Mesendoderm (in vitro differentiated cells): ENCODE measurements around the gene LRRC7.

Experiments
- DNase-seq: peaks from one replicate; pipeline ENCODE4 v3.0.0; 2013
- H2AK5ac ChIP-seq: 2 replicates; pipeline ENCODE4 v1.6.1; 2013; ENCODE audit warnings: low read length, inconsistent platforms
- H2BK120ac ChIP-seq: 2 replicates; pipeline ENCODE4 v1.6.1; 2013; ENCODE audit warnings: low read depth, mild to moderate bottlenecking, low read length, moderate library complexity, mixed read lengths
- H2BK15ac ChIP-seq: replicated peaks from 2 replicates; pipeline ENCODE4 v1.6.1; 2013; ENCODE audit warnings: low read depth, mild to moderate bottlenecking, moderate library complexity
- H2BK5ac ChIP-seq: 2 replicates; pipeline ENCODE4 v1.6.1; 2013; ENCODE audit warnings: low read length, inconsistent platforms
- H3K18ac ChIP-seq: 2 replicates; pipeline ENCODE4 v1.6.1; 2013; ENCODE audit warnings: mild to moderate bottlenecking, low read length, mixed read lengths
- H3K23ac ChIP-seq: one replicate; pipeline ENCODE4 v1.6.1; 2013; ENCODE audit warnings: low read length
- H3K27ac ChIP-seq: 2 replicates; pipeline ENCODE4 v1.5.1; 2013; ENCODE audit warnings: low read depth, mild to moderate bottlenecking, inconsistent platforms, low read length, moderate library complexity
- H3K27me3 ChIP-seq: 2 replicates; pipeline ENCODE4 v1.6.1; 2013; ENCODE audit warnings: low read length, control low read depth, mild to moderate bottlenecking, inconsistent platforms; ENCODE audit not compliant: insufficient read depth, poor library complexity
- H3K36me3 ChIP-seq: 2 replicates; pipeline ENCODE4 v1.6.1; 2013; ENCODE audit warnings: low read length, inconsistent platforms; ENCODE audit not compliant: control insufficient read depth, insufficient read depth
- H3K4ac ChIP-seq: one replicate; pipeline ENCODE4 v1.6.1; 2013; ENCODE audit warnings: low read depth, mild to moderate bottlenecking, low read length, moderate library complexity
- H3K4me1 ChIP-seq: 2 replicates; pipeline ENCODE4 v1.6.1; 2013; ENCODE audit warnings: low read depth, low read length, inconsistent platforms; ENCODE audit not compliant: control insufficient read depth
- H3K4me2 ChIP-seq: 2 replicates; pipeline ENCODE4 v1.6.1; 2013; ENCODE audit warnings: low read length
- H3K4me3 ChIP-seq: 2 replicates; pipeline ENCODE4 v1.5.1; 2013; ENCODE audit warnings: mild to moderate bottlenecking, low read length
- H3K56ac ChIP-seq: one replicate; pipeline ENCODE4 v1.6.1; 2013; ENCODE audit warnings: low read length
- H3K79me1 ChIP-seq: 2 replicates; pipeline ENCODE4 v1.6.1; 2013; ENCODE audit warnings: low read length, inconsistent platforms
- H3K79me2 ChIP-seq: 2 replicates; pipeline ENCODE4 v1.6.1; 2013; ENCODE audit warnings: mild to moderate bottlenecking, low read length; ENCODE audit not compliant: control insufficient read depth, insufficient read depth
- H3K9ac ChIP-seq: 2 replicates; pipeline ENCODE4 v1.6.1; 2013; ENCODE audit warnings: low read length, inconsistent platforms
- H4K5ac ChIP-seq: one replicate; pipeline ENCODE4 v1.6.1; 2013; ENCODE audit warnings: low read length
- H4K8ac ChIP-seq: one replicate; pipeline ENCODE4 v1.6.1; 2013; ENCODE audit warnings: low read depth, mild to moderate bottlenecking, control low read depth, low read length, moderate library complexity
- WGBS: extraction: QIAGEN DNeasy Blood & Tissue Kit; methylation state at CpG from one replicate; pipeline ENCODE4 v1.1.7; 2013; ENCODE audit warnings: low lambda C conversion rate, missing lambda C conversion rate; ENCODE audit not compliant: insufficient coverage; ENCODE audit errors: extremely low coverage; 5-methylcytosine and 5-hydroxymethylcytosine counted together

LRRC7 gene

GRCh38 chr1:69932760-69933159 lies 365.0 kb downstream of the LRRC7 start:
- no peak overlapping the region for H3K56ac ChIP-seq
- WGBS: no CpG with 5 or more reads among the region's 3 CpGs

GRCh38 chr1:69940231-69940630 lies 372.5 kb downstream of the LRRC7 start:
- Histone ChIP-seq H3K36me3 (no peaks in the 10 kb centered on the region), H2BK120ac (no peak overlapping the region), H3K4ac (no peak overlapping the region), H4K5ac (no peak overlapping the region), H3K56ac (no peak overlapping the region), H3K4me2 (no peak overlapping the region), H3K4me3 (no peak overlapping the region), H3K27ac (no peak overlapping the region), H3K18ac (no peak overlapping the region), H3K23ac (no peak overlapping the region), H3K79me1 (no peaks in the 10 kb centered on the region), H2BK15ac (no peak overlapping the region), H3K79me2 (no peaks in the 10 kb centered on the region), H2BK5ac (no peak overlapping the region), H3K9ac (no peak overlapping the region), H2AK5ac (no peak overlapping the region), H4K8ac (no peak overlapping the region), H3K4me1 (no peaks in the 10 kb centered on the region), H3K27me3 (no peaks in the 10 kb centered on the region)
- no CpG with 5 or more reads among the region's 6 CpGs for WGBS
- no peak for DNase-seq

More at GRCh38 chr1:69932760-69933159, 365.0 kb downstream of the LRRC7 start:
- H3K79me2 ChIP-seq: no peaks in the 10 kb centered on the region
- no peak overlapping the region for H3K18ac ChIP-seq
- no peak overlapping the region for H2BK120ac ChIP-seq
- no peak overlapping the region for H3K27ac ChIP-seq
- no peak overlapping the region for H3K9ac ChIP-seq
- no peaks in the 10 kb centered on the region for H3K27me3 ChIP-seq
- no peak overlapping the region for H2AK5ac ChIP-seq
- H2BK15ac ChIP-seq: no peak overlapping the region
- H3K23ac ChIP-seq: no peak overlapping the region
- DNase-seq: peak; percentile 33
- no peak overlapping the region for H4K5ac ChIP-seq
- no peak overlapping the region for H3K4me2 ChIP-seq
- H4K8ac ChIP-seq: no peak overlapping the region
- no peaks in the 10 kb centered on the region for H3K79me1 ChIP-seq
- no peak overlapping the region for H2BK5ac ChIP-seq
- no peak overlapping the region for H3K4ac ChIP-seq
- no peaks in the 10 kb centered on the region for H3K4me1 ChIP-seq
- H3K4me3 ChIP-seq: no peak overlapping the region
- no peaks in the 10 kb centered on the region for H3K36me3 ChIP-seq

GRCh38 chr1:69940816-69941215 lies 373.1 kb downstream of the LRRC7 start:
- Histone ChIP-seq H3K4ac (no peak overlapping the region), H3K79me2 (no peaks in the 10 kb centered on the region), H2BK15ac (no peak overlapping the region), H2BK5ac (no peak overlapping the region), H3K79me1 (no peaks in the 10 kb centered on the region), H3K9ac (no peak overlapping the region), H3K27ac (no peak overlapping the region), H4K5ac (no peak overlapping the region), H3K4me1 (no peaks in the 10 kb centered on the region), H3K4me2 (no peak overlapping the region), H4K8ac (no peak overlapping the region), H3K23ac (no peak overlapping the region), H3K36me3 (no peaks in the 10 kb centered on the region), H2AK5ac (no peak overlapping the region), H2BK120ac (no peak overlapping the region), H3K18ac (no peak overlapping the region), H3K4me3 (no peak overlapping the region), H3K27me3 (no peaks in the 10 kb centered on the region), H3K56ac (no peak overlapping the region)
- no peak for DNase-seq
- no CpG with 5 or more reads among the region's 3 CpGs for WGBS

- no peak overlapping the region for H3K4me3 ChIP-seq
- no peak for DNase-seq
- H2BK5ac ChIP-seq: no peak overlapping the region
- no peaks in the 10 kb centered on the region for H3K36me3 ChIP-seq
- no peak overlapping the region for H3K4me2 ChIP-seq
- no peak overlapping the region for H3K56ac ChIP-seq
- H4K8ac ChIP-seq: no peak overlapping the region
- H3K4ac ChIP-seq: no peak overlapping the region
- no peaks in the 10 kb centered on the region for H3K4me1 ChIP-seq
- H3K27me3 ChIP-seq: no peaks in the 10 kb centered on the region
- no peak overlapping the region for H3K9ac ChIP-seq
- no peak overlapping the region for H3K27ac ChIP-seq
- H3K23ac ChIP-seq: no peak overlapping the region
- no CpG with 5 or more reads among the region's 3 CpGs for WGBS
- no peak overlapping the region for H2BK15ac ChIP-seq
- no peak overlapping the region for H2BK120ac ChIP-seq
- H2AK5ac ChIP-seq: no peak overlapping the region
- H3K79me1 ChIP-seq: no peaks in the 10 kb centered on the region
- H3K79me2 ChIP-seq: no peaks in the 10 kb centered on the region
- H4K5ac ChIP-seq: no peak overlapping the region
- no peak overlapping the region for H3K18ac ChIP-seq
Measured at GRCh38 chr1:69943030-69943429, 375.3 kb downstream of the LRRC7 start.

- no peak overlapping the region for H3K56ac ChIP-seq
- H3K79me1 ChIP-seq: no peaks in the 10 kb centered on the region
- no peak overlapping the region for H4K8ac ChIP-seq
- H3K36me3 ChIP-seq: no peaks in the 10 kb centered on the region
- H3K23ac ChIP-seq: no peak overlapping the region
- DNase-seq: no peak
- no peak overlapping the region for H2BK5ac ChIP-seq
- H3K4ac ChIP-seq: no peak overlapping the region
- no peak overlapping the region for H3K27ac ChIP-seq
- no peak overlapping the region for H2BK120ac ChIP-seq
- H3K79me2 ChIP-seq: no peaks in the 10 kb centered on the region
- H4K5ac ChIP-seq: no peak overlapping the region
- H3K18ac ChIP-seq: no peak overlapping the region
- H3K4me3 ChIP-seq: no peak overlapping the region
- H2BK15ac ChIP-seq: no peak overlapping the region
- H3K27me3 ChIP-seq: no peaks in the 10 kb centered on the region
- no CpG with 5 or more reads among the region's 2 CpGs for WGBS
- H3K4me1 ChIP-seq: no peaks in the 10 kb centered on the region
- no peak overlapping the region for H3K4me2 ChIP-seq
- H3K9ac ChIP-seq: no peak overlapping the region
- H2AK5ac ChIP-seq: no peak overlapping the region
Measured at GRCh38 chr1:69946935-69947334, 379.2 kb downstream of the LRRC7 start.

- H3K27me3 ChIP-seq: no peaks in the 10 kb centered on the region
- H3K79me2 ChIP-seq: no peaks in the 10 kb centered on the region
- no peaks in the 10 kb centered on the region for H3K79me1 ChIP-seq
- no peak overlapping the region for H3K4ac ChIP-seq
- no peak for DNase-seq
- H3K23ac ChIP-seq: no peak overlapping the region
- H3K56ac ChIP-seq: no peak overlapping the region
- no peak overlapping the region for H3K27ac ChIP-seq
- H2BK15ac ChIP-seq: no peak overlapping the region
- H3K36me3 ChIP-seq: no peaks in the 10 kb centered on the region
- no peak overlapping the region for H2BK120ac ChIP-seq
- no peak overlapping the region for H3K4me2 ChIP-seq
- H3K18ac ChIP-seq: no peak overlapping the region
- H3K4me1 ChIP-seq: no peaks in the 10 kb centered on the region
- H3K9ac ChIP-seq: no peak overlapping the region
- no peak overlapping the region for H4K8ac ChIP-seq
- no peak overlapping the region for H4K5ac ChIP-seq
- no peak overlapping the region for H3K4me3 ChIP-seq
- H2AK5ac ChIP-seq: no peak overlapping the region
- H2BK5ac ChIP-seq: no peak overlapping the region
- WGBS: no CpG with 5 or more reads among the region's 3 CpGs
Measured at GRCh38 chr1:69947837-69948236, 380.1 kb downstream of the LRRC7 start.
